HG03097 (cell line): ENCODE data around the gene EMP2.
"Not testable (repeated sequence)": the region's sequence is repeated elsewhere in the genome, so short reads cannot be mapped to it uniquely, and the experiment has no call there.

Source experiments
- ATAC-seq: cut with Tn5 transposase; IDR thresholded peaks from one replicate; pipeline ENCODE4 v1.9.1; 2021; ENCODE audit not compliant: unreplicated experiment, low FRiP score

EMP2 gene

DNA sequence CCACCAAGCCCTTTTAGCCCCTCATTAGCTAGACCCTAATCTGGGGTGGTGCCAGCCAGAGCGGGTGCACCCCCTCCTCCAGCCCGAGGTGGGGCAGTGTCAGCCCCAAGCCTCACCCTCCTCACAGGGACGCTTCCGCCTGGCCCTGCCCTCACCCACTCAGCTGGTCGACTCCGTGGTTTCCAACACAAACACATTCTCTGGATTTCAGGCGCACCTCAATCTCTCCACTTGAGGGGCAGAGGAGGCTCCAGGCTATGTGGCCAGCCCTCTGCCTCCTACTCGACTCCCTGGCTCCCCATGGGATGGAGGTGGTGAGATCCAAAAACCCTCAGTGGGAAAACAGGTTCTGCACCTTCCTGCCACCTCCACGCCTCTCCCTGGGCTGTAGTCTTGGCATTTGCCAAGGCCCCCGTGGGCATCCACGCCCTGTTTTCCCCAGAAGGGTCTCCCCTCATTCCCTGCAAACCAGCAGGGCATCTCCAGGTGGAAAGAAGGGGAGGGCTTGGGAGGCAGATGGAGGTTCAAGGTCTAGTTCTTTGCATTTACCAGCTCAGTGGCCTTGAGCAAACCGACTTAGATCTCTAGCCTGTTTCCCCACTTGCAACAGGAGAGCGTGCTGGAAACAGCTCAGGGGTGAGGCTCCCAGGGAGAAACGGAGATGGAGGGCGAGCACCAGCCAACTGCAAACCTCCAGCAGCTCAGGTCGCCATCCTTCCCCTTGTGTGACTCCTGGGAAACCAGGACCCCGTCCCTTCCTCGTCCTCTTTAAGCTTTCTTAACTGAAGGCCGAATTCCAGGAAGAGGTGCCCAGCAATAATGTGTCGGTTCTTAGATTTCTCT, 1.7 kb downstream of the EMP2 start:
- no peak for ATAC-seq

DNA sequence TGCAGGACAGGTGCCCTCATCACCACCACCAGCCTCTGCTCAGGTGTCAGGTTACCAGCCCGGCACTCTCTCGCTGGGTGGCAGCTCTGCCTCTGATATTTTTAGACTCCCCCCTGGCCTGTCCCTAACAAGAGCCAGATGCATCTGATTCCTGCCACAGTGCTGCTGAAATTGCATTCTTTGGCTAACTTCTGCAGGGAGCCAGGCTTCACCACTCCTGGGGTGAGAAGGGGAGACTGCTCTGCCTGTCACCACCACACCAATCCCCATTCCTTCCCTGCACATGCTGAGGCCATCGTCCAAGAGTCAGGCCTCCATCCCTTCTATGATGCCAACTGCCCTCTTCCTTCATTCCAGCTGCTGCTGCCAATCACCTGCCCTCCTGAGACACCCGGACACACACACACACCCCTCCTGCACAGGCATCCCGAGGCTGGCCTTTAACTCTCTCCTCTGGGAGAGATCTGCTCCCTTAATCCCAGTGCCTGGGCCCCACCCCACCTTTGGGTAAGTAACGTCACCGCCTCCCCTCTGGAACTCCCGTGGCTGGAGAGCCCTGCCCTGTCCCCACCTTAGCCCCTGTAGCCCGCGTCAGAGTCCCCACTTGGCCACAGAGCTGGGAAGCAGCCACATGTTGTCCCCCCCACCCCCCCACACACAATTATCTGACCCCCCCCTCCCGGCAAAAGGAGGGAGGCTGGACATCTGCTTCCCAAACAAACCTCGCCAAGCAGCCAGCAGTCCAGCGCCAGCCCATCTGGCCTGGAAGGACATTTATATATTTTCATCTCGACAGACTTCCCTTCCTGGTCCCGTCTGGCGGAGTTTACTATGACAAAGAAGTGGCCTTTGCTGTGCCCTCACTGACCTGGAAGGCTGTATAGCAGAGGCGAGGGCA, 2.8 kb downstream of the EMP2 start:
- no peak for ATAC-seq

DNA sequence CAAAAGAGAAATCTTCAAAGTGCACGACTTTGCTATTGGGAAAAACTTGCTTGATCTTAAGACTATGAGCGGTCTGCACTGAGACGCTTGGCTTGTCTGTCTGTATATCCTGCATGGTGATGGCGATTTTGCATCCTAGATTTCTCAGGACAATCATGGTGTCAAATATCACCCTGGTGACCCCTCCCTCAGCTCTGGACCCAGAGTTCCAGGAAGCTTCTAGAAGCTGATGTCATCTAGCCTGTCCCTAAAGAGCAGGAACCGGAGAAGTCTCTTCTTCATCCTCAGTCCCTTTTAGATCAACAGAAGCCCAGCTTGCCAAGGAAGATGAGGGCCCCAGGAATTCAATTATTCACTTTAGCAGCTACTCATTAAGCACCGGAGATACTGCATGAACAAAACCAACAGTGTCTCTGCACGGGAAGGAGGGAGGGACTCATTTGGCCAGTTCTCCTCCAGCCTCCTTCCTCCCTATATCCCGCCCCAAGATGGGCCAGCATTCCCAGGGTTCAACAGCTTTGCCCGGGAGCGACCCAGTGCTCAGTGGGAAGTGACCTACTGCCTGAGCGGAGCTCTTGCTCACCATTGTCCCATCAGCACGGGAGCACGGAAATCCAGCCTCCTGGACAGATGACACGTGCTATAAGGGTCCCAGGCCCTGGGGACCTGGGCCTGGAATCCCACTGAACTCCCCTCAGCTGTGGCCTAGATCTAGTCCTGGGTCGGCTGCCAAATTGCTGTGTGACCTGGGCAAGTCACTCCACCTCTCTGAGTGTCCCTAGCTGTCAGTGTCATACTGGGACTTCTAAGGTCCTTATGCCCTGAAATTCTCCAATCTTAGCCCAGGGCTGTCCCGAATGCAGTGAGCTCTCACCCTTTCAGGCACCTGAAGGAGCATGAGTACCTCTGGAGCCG, 3.8 kb downstream of the EMP2 start:
- ATAC-seq, result no peak

DNA sequence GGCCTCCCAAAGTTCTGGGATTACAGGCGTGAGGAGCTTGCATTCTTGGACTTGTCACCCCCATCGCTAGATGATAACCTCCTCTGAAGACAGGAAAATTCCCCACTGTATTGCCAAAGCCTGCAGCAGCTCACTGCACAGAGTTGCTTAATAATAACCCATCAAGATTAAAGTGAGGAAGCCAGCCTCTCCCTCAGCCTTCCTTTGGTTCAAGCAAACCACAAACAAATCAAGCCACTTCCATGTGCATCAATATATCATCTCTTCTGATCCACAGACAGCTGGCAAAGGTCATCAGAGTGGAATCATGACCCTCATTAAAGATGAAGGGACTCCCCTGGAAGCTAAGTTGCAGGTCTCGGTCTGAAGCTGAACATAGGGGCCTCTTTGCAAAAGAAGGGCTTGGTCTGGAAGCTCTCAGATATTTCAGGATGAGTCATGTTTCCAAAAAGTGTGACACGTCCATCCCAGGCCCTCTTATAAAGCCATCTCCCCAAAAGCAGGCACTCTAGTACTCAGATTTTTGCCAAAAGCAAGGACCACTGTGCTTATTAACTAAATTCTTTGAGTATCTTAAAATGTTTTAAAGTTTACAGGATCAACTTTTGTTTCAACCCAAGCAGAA, 4.8 kb downstream of the EMP2 start:
- ATAC-seq, result no peak

DNA sequence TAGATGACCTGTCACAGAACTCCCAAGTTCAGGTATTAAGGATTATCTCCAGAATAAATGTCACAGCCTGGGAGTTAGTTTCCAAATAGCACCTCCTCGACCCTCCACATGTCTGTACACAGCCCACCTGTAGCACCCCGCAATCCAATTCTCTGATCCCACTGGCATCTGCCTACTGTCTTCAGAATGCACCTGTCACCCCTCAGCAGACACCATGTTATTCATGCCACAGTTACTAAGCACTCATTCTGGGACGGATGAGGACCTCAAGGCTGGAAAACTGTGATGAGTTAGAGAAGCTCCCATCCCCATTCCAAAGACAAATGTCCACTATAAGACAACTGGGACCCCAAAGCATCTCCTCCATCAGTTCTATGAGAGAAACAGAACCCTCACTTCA, 7.8 kb downstream of the EMP2 start:
- no peak for ATAC-seq

DNA sequence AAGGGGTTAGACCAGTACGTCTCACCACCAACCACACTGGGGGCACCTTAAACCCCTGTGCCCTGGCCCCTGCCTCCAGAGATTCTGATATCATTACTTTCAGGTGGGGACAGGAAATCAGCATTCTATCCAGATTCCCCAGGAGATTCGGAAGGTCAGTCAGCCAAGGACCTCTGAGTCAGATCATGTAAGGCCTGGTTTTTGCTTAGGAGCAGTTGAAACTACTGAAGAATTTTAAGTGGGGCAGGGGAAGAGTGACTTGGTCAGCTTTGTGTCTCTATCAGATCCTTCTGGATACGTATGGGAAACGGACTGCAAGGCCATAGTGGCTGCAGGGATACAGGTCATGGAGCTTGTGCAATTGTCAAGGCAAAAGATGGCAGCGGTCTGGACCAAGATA, 9.0 kb downstream of the EMP2 start:
- no peak for ATAC-seq

DNA sequence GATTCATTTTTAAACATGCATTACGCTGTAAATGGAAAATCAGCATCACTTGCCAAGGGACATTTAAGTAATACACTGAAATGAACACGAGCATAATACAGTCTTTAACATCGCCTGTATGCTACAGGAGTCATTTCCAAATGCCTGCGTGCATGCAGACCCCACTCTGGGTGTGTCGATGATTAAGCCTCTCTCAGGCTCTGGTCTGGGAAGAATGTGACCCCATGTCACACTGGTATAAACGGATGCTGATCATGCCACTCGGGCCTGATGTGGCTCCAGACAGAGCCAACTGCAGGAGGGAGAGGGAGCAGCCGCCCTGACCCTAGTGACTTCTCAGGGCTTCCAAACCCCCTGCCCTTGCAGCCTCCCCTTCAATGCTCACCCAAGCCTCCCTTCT, 10.8 kb downstream of the EMP2 start:
- no peak for ATAC-seq

DNA sequence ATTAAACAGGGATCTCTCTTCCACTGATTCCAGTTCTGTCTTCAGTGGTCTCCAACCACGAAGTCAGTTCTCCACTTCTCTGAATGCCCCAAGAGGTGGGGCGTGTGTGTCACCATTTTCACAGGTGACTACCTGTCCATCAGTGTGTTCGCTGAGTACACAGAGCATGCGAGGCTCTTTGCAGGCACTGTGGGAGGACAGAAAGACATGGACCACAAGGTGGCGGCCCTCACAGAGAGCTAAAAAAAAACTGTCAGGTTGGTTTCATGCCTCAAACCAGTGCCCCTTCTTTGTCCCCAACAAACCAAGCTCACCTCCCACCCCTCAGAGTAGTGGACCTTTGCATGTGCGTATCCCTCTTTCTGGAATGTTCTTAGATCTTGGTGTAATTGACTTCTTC, 13.8 kb downstream of the EMP2 start:
- no peak for ATAC-seq

DNA sequence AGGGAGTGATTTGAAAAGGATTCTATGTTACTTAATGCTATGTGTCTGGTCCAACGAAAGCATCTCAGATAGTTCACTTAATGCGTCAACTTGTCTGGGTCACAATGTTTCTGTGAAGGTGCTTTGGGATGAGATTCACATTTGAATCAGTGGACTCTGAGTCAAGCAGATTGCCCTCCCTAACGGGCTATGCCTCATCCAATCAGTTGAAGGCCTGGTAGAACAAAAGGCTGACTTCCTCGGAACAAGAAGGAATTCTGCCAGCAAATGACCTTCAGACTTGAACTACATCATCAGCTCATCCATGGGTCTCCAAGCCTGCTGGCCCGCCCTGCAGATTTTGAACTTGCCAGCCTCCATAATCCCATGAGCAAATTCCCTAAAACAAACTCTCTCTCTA, 15.2 kb downstream of the EMP2 start:
- no peak for ATAC-seq

DNA sequence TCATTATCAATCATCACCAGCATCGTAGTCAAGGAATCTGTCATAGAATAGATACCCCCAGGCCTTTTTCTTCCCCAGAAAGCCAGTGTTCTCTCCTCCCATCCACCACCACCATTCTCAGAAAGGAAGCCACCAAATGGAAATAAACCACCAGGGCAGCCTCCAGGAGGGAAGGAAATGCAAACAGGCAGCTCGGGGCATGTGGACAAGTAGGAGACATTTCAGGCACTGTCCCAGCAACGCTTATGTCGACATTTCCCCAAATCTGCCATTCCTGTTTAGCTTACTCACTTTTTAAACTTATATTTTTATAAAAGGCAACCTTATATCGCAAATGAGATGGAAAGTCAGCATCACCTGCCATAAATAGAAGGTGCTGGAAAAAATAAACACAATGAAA, 15.8 kb downstream of the EMP2 start:
- no peak for ATAC-seq

DNA sequence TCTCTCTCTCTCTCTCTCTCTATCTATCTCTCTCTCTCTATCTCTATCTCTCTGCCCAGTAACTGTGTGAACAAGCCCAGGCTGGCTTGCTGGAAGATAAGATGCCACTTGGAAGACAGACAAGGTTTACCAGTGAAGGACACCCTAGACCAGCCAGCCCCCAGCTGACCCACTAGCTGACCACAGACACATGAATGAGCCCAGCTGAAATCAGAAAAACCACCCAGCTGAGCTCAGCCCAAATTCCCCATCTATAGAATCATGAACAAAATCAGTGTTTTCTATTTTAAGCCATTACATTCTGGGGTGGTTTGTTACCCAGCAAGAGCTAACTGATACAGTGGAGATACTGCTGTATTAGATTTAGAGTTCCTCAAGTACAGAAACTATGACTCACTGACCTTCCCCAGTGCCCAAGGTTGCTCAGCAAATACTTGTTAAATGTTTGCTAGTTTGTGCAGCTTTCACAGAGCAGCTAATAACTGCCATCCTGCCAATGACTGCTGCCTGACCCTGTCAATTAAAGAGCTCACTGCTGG, 18.0 kb downstream of the EMP2 start:
- no peak for ATAC-seq

DNA sequence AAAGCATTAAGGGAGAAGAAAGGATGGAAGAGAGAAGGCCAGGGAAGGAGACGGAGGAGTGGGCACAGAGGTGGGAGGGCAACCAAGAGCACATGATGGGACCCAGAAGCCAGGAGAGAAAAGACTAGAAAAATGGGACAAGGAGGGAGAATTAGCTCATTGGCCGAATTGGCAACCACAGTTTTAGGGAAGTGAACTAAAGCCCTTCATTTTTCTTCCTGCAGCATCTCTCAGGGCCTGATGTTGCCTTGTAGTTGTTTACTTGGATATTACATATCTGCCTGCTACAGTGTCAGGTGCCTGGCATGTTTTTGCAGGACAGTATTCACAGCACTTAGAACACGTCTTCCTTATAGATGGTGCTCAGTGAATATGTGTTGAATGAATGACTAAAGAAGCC, 19.0 kb downstream of the EMP2 start:
- ATAC-seq, result no peak

DNA sequence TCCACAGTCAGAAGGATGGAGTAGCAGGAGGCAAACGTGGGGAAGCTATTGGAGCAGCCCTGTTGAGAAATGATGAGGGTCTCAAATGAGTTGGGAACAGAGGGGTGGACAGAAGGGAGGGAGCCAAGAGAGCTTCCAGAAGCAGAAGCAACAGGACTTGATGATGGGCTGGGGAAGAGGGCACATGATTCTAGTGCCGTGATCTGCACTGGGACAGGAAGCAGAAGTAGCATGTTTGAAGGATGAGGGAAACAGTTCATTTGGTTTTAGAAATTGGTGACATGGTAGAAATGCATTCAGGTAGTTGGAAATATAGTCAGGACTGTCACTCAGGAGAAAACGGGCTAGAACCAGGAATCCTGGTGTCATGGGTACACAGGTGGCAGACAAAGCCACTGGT, 19.4 kb downstream of the EMP2 start:
- no peak for ATAC-seq

DNA sequence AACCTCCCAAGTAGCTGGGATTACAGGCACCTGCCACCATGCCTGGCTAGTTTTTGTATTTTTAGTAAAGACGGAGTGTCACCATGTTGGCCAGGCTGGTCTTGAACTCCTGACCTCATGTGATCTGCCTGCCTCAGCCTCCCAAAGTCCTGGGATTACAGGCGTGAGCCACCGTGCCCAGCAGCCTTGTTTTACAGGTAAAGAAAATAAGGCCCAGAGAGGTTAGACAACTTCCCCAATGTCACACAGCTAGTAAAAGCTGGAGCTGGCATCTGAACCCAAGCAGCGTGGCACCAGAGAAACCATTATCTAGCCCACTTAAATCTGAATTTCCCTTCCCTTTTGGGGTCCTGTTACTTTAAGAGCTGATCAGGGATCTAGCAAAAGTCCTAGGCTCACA, 20.6 kb downstream of the EMP2 start:
- ATAC-seq, result not testable (repeated sequence)

DNA sequence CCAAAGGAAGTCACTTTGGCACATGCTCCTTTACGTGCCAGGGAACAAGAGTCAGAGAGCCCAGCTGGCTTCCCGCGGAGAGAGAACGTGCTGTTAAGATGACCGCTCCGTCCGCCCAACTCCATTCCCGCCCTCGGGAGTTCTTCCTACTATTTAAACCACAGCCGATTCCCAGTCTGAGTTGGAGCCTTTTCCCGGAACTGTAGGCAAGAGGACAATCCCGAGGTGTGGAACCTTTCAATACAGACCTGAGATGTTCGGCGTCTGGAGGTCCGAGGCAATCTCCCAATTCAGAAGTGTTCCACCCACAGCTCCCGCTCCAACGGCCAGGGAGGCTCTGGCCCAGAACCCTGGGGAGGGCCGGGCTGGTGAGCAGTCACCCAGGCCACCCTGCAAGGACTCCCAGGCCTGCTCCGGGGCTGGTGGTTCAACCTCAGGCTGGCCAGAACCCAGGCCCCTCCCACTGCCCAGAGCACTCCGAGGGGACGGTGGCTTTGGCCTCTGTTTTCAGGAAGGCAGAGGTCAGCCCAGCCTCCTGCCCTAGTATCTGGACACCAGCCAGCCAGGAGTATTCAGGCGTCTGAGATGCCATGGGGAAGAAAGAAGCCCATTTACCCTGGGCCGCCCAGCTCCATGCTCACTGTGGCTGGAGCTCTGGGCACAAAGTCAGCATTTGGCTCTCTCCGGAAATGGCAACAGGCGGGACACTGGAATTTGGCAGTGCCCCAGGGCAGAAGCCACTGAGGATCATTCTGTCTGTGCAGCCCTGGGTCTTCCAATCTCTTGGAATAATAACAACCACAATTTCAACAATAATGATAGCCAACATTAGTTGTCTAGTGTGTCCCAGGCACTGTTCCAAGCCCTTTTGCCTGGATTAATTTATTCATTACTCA, 21.4 kb downstream of the EMP2 start:
- no peak for ATAC-seq

DNA sequence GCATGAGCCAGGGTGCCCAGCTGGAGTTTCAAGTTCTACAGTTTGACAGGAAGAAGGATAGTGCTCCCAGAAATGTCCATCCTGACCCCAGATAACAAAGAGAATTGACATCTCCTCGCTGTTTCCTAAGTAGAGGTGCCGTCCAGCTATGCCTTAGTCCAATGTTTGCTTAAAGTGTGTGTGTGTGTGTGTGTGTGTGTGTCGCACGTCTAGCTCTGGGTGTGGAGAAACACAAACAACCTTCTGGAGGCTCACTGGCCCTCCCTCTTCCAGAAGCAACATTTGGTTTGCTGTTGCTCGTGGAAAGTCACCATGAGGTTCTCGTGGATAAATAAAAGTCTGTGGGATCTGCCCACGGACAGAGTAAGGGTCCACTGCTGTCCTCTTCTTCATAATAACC, 22.1 kb downstream of the EMP2 start:
- ATAC-seq, result no peak

DNA sequence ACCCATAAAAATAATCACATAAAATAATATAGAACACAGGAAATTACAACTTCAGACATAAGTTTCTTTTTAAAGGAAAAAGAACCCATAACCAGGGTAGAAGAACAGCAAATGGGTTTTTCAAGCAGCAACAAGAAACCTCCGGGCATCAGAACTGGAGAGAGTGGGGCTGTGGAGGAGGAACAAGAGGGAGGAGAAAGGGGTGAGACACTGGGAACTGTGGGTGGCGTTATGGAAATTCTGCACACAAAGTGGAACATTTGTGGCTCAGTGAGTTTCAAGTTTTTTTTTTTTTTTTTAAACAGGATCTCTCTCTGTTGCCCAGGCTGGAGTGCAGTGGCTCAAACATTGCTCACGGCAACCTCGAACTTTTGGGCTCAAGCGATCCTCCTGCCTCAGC, 22.6 kb downstream of the EMP2 start:
- ATAC-seq, result no peak

DNA sequence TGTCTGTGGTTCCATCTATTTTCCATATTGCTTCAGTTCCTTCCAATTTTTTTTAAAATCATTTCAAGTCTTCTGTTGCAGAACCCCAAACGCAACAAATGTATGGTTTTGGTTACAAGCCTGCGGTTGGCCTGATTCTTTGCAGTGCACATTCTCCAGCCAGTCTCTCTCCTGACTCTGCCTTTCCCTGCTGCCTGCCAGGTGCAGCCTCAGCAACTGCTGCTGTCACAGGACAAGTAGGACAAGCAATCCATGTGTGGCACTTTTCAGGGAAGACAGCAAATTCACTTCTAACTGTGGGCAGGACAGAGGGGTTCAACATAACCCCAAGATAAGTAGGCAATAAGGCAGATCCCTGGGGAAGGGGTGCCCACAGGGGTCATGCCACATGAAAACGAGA, 24.2 kb downstream of the EMP2 start:
- ATAC-seq, result no peak

DNA sequence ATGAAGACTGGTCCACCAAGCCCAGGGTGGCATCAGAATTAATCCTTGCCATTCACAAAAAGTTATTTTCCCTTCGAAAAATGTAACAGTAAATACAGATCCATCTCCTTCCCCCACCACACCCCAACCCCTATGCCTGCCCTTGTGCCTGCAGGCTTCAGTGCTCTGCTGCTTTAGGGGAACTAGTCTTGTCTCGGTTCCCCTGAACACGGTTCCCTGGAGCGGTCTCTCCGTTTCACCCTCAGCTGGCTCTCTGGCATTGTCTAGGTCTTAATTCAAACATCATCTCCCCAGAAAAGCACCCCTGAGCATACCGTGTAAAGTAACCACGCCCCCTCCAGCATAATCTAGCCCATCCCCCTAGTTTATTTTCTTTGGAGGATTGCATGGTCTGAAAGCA, 25.8 kb downstream of the EMP2 start:
- no peak for ATAC-seq
